ENCODE results near the gene SLIRP. TPM values are rescaled to one million over a fixed set of nuclear protein-coding genes. Genes with fewer than 3 reads are reported as not detected.
"Not testable (repeated sequence)": the region's sequence is repeated elsewhere in the genome, so short reads cannot be mapped to it uniquely, and the experiment has no call there.

Gene SLIRP
- 1,414 TPM for polyA plus RNA-seq (2013, experiment 1 of 2)
- polyA plus RNA-seq (2013, experiment 2 of 2), result 1,371 TPM

DNA sequence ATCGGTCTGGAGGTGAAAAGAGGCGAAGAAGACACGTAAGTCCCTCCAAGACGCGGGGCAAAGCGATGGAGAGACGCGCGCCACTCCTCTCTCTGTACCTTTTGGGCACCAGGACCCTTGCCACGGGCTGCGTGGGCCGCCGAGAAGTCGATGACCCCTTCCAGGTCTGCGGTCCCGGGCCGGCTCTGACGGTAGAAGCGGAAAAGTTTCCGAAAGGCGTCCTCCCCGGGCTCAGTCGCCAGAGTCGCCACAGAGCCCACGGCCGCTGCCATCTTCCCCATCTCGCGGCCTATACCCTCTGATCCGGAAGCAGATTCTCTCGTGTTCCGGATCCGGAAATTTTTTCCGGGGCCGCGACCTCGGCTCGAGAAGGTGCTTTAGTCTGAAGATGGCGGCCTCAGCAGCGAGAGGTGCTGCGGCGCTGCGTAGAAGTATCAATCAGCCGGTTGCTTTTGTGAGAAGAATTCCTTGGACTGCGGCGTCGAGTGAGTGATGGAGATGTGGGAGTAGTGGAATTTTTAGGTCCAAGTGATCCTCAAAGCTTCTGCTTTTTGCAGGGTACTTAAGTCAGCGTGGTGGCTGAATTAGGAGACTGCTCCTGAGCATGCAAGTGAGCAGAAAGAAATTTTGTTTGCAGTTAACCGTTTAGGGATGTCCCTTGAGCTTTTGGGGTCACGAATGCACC is at the start of gene SLIRP, which contains the start of gene ALKBH1:
TSS of gene SLIRP (plus strand) at position 380 of the 685 bp plus-strand sequence. CDS start at position 389, 9 bp downstream.
TSS of gene ALKBH1 (minus strand) at position 300 of the 685 bp plus-strand sequence. CDS start at position 281, 19 bp downstream.
- Histone ChIP-seq H2BK120ac (ENCODE audit: low read depth, low read length) (no peak within 1 kb of the TSS), H3K18ac (ENCODE audit: low read length) (peak within 1 kb of the TSS; percentile 69), H4K8ac (ENCODE audit: low read depth, low read length) (peak within 1 kb of the TSS; percentile 93), H3K4ac (ENCODE audit: low read depth, low read length) (peak within 1 kb of the TSS; percentile 58), H3K4me3 (ENCODE audit: low read length) (peak within 1 kb of the TSS; percentile 100), H3K9ac (ENCODE audit: low read length) (peak within 1 kb of the TSS; percentile 98), H4K5ac (ENCODE audit: low read length) (peak within 1 kb of the TSS; percentile 95), H3K79me2 (ENCODE audit: control insufficient read depth, insufficient read depth, low read length) (peaks cover 52% of the 10 kb centered on the region), H3K36me3 (ENCODE audit: control insufficient read depth, insufficient read depth, low read length) (peaks cover 2% of the 10 kb centered on the region), H2AK5ac (ENCODE audit: low read length) (peak within 1 kb of the TSS; percentile 100), H3K4me2 (ENCODE audit: low read length) (peak within 1 kb of the TSS; percentile 64), H3K27me3 (ENCODE audit: insufficient read depth, low read length, poor library complexity) (no peaks in the 10 kb centered on the region), H3K4me1 (ENCODE audit: control insufficient read depth, low read depth, low read length) (peaks cover 2% of the 10 kb centered on the region), H3K56ac (ENCODE audit: low read length) (peak within 1 kb of the TSS; percentile 98), H3K27ac (ENCODE audit: low read depth, low read length) (no peak within 1 kb of the TSS), H2BK5ac (ENCODE audit: low read length) (peak within 1 kb of the TSS; percentile 11), H3K23ac (ENCODE audit: low read length) (peak within 1 kb of the TSS; percentile 72), H2BK15ac (replicated peaks; ENCODE audit: low read depth) (no peak within 1 kb of the TSS), H3K79me1 (ENCODE audit: low read length) (peaks cover 11% of the 10 kb centered on the region)
- no CpG with 5 or more reads among the region's 49 CpGs for WGBS (ENCODE audit: extremely low coverage, insufficient coverage, low lambda C conversion rate)
- DNase-seq, result peak; percentile 92

DNA sequence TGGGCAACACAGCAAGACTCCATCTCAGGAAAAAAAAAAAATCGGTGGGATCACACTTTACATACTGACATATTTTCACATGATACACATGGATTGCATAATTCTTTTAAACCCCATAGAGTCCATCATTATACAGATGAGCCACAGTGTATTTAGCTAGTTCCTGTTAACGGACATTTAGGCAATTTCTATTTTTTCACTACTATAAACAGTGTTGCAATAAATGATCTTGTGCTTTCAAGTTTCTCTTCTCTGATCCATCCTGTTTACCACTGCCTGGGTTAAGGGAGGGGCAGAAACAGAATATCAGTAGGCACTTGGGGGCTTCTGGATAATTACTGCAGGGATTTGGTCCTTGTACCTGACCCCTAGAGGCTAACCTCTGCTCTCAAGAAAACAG is 48.1 kb upstream of the SLIRP start:
- H3K79me2 ChIP-seq (ENCODE audit: control insufficient read depth, insufficient read depth, low read length), result no peaks in the 10 kb centered on the region
- H3K23ac ChIP-seq (ENCODE audit: low read length), result no peak overlapping the region
- no peak overlapping the region for H4K5ac ChIP-seq (ENCODE audit: low read length)
- H4K8ac ChIP-seq (ENCODE audit: low read depth, low read length), result no peak overlapping the region
- no peak overlapping the region for H2BK15ac ChIP-seq (replicated peaks; ENCODE audit: low read depth)
- no peak overlapping the region for H3K4me2 ChIP-seq (ENCODE audit: low read length)
- H2BK5ac ChIP-seq (ENCODE audit: low read length), result no peak overlapping the region
- H3K27ac ChIP-seq (ENCODE audit: low read depth, low read length), result no peak overlapping the region
- no peak overlapping the region for H3K9ac ChIP-seq (ENCODE audit: low read length)
- no peak overlapping the region for H2AK5ac ChIP-seq (ENCODE audit: low read length)
- no peaks in the 10 kb centered on the region for H3K27me3 ChIP-seq (ENCODE audit: insufficient read depth, low read length, poor library complexity)
- no peaks in the 10 kb centered on the region for H3K4me1 ChIP-seq (ENCODE audit: control insufficient read depth, low read depth, low read length)
- DNase-seq, result no peak
- no peaks in the 10 kb centered on the region for H3K36me3 ChIP-seq (ENCODE audit: control insufficient read depth, insufficient read depth, low read length)
- H3K4me3 ChIP-seq (ENCODE audit: low read length), result no peak overlapping the region
- no CpG with 5 or more reads among the region's 2 CpGs for WGBS (ENCODE audit: extremely low coverage, insufficient coverage, low lambda C conversion rate)
- H3K4ac ChIP-seq (ENCODE audit: low read depth, low read length), result no peak overlapping the region
- H3K79me1 ChIP-seq (ENCODE audit: low read length), result no peaks in the 10 kb centered on the region
- no peak overlapping the region for H3K18ac ChIP-seq (ENCODE audit: low read length)
- no peak overlapping the region for H3K56ac ChIP-seq (ENCODE audit: low read length)
- H2BK120ac ChIP-seq (ENCODE audit: low read depth, low read length), result no peak overlapping the region

DNA sequence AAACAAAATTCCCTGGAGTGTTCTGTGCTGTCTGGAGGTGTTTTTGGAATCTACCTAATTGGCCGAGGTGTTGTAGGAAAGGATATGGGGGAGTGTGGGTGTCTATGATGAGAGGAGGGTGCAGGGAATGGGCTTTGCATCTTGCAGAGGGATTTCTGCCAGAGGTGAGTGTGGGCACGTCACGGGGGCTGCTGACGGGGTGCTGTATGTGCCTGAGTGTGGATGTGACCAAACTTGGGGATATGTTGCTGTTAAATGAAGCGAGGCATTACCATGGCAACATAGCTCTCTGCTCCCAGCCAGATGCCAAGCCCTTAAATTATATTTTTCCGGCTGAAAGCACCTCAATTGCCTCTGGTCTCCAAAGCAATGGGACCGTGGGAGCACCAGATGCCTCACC is 47.1 kb upstream of the SLIRP start:
- Histone ChIP-seq H3K56ac (ENCODE audit: low read length) (no peak overlapping the region), H3K18ac (ENCODE audit: low read length) (no peak overlapping the region), H2BK120ac (ENCODE audit: low read depth, low read length) (no peak overlapping the region), H3K79me2 (ENCODE audit: control insufficient read depth, insufficient read depth, low read length) (no peaks in the 10 kb centered on the region), H3K4me1 (ENCODE audit: control insufficient read depth, low read depth, low read length) (no peaks in the 10 kb centered on the region), H4K8ac (ENCODE audit: low read depth, low read length) (no peak overlapping the region), H4K5ac (ENCODE audit: low read length) (no peak overlapping the region), H2BK15ac (replicated peaks; ENCODE audit: low read depth) (no peak overlapping the region), H3K27me3 (ENCODE audit: insufficient read depth, low read length, poor library complexity) (no peaks in the 10 kb centered on the region), H3K4ac (ENCODE audit: low read depth, low read length) (no peak overlapping the region), H3K23ac (ENCODE audit: low read length) (no peak overlapping the region), H3K27ac (ENCODE audit: low read depth, low read length) (no peak overlapping the region), H2BK5ac (ENCODE audit: low read length) (no peak overlapping the region), H3K4me2 (ENCODE audit: low read length) (no peak overlapping the region), H2AK5ac (ENCODE audit: low read length) (no peak overlapping the region), H3K9ac (ENCODE audit: low read length) (no peak overlapping the region), H3K36me3 (ENCODE audit: control insufficient read depth, insufficient read depth, low read length) (no peaks in the 10 kb centered on the region), H3K79me1 (ENCODE audit: low read length) (no peaks in the 10 kb centered on the region), H3K4me3 (ENCODE audit: low read length) (no peak overlapping the region)
- DNase-seq, result no peak
- WGBS (ENCODE audit: extremely low coverage, insufficient coverage, low lambda C conversion rate), result no CpG with 5 or more reads among the region's 7 CpGs

DNA sequence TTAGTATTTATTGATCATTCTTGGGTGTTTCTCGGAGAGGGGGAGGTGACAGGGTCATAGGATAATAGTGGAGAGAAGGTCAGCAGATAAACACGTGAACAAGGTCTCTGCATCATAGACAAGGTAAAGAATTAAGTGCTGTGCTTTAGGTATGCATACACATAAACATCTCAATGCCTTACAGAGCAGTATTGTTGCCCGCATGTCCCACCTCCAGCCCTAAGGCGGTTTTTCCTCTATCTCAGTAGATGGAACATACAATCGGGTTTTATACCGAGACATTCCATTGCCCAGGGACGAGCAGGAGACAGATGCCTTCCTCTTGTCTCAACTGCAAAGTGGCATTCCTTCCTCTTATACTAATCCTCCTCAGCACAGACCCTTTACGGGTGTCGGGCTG is 46.3 kb upstream of the SLIRP start:
- not testable (repeated sequence) for H3K36me3 ChIP-seq (ENCODE audit: control insufficient read depth, insufficient read depth, low read length); H3K79me2 ChIP-seq (ENCODE audit: control insufficient read depth, insufficient read depth, low read length); H3K27me3 ChIP-seq (ENCODE audit: insufficient read depth, low read length, poor library complexity); H3K18ac ChIP-seq (ENCODE audit: low read length); H4K8ac ChIP-seq (ENCODE audit: low read depth, low read length); H2AK5ac ChIP-seq (ENCODE audit: low read length); H3K4me1 ChIP-seq (ENCODE audit: control insufficient read depth, low read depth, low read length); H3K79me1 ChIP-seq (ENCODE audit: low read length); H2BK15ac ChIP-seq (replicated peaks; ENCODE audit: low read depth); H3K9ac ChIP-seq (ENCODE audit: low read length); H4K5ac ChIP-seq (ENCODE audit: low read length); H3K56ac ChIP-seq (ENCODE audit: low read length); H3K23ac ChIP-seq (ENCODE audit: low read length); H3K27ac ChIP-seq (ENCODE audit: low read depth, low read length); H3K4me2 ChIP-seq (ENCODE audit: low read length); H3K4ac ChIP-seq (ENCODE audit: low read depth, low read length); H2BK5ac ChIP-seq (ENCODE audit: low read length); H2BK120ac ChIP-seq (ENCODE audit: low read depth, low read length); H3K4me3 ChIP-seq (ENCODE audit: low read length)
- no CpG with 5 or more reads among the region's 9 CpGs for WGBS (ENCODE audit: extremely low coverage, insufficient coverage, low lambda C conversion rate)
- peak; percentile 21 for DNase-seq

DNA sequence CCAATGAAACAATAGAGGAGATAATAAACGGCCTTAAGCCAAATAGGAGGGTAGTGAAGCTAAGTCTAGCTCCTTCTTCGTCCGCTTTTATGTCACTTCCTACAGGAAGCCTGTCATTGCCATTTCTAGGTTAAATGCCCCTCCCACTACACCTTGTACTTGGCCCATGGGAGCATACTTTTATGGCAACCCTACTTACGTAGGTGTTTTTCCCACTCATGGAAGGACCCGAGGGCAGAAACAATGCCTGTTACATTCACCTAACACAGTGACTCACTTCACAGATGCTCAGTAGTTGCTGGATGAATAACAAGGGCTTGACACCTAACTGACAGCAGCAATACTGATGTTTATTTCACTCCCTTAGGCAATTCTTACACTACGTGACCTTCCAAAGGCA is 44.6 kb upstream of the SLIRP start:
- H3K27ac ChIP-seq (ENCODE audit: low read depth, low read length), result no peak overlapping the region
- no peak overlapping the region for H2BK120ac ChIP-seq (ENCODE audit: low read depth, low read length)
- no peak overlapping the region for H3K18ac ChIP-seq (ENCODE audit: low read length)
- no peak overlapping the region for H3K4me2 ChIP-seq (ENCODE audit: low read length)
- H3K36me3 ChIP-seq (ENCODE audit: control insufficient read depth, insufficient read depth, low read length), result no peaks in the 10 kb centered on the region
- H3K4ac ChIP-seq (ENCODE audit: low read depth, low read length), result no peak overlapping the region
- DNase-seq, result peak; percentile 69
- whole genome bisulfite sequencing (ENCODE audit: extremely low coverage, insufficient coverage, low lambda C conversion rate), result no CpG with 5 or more reads among the region's 6 CpGs
- H3K9ac ChIP-seq (ENCODE audit: low read length), result no peak overlapping the region
- H2BK15ac ChIP-seq (replicated peaks; ENCODE audit: low read depth), result no peak overlapping the region
- H3K79me2 ChIP-seq (ENCODE audit: control insufficient read depth, insufficient read depth, low read length), result no peaks in the 10 kb centered on the region
- H3K4me1 ChIP-seq (ENCODE audit: control insufficient read depth, low read depth, low read length), result no peaks in the 10 kb centered on the region
- H3K23ac ChIP-seq (ENCODE audit: low read length), result no peak overlapping the region
- H3K56ac ChIP-seq (ENCODE audit: low read length), result no peak overlapping the region
- H3K4me3 ChIP-seq (ENCODE audit: low read length), result no peak overlapping the region
- no peaks in the 10 kb centered on the region for H3K27me3 ChIP-seq (ENCODE audit: insufficient read depth, low read length, poor library complexity)
- no peaks in the 10 kb centered on the region for H3K79me1 ChIP-seq (ENCODE audit: low read length)
- H4K5ac ChIP-seq (ENCODE audit: low read length), result no peak overlapping the region
- no peak overlapping the region for H4K8ac ChIP-seq (ENCODE audit: low read depth, low read length)
- no peak overlapping the region for H2BK5ac ChIP-seq (ENCODE audit: low read length)
- H2AK5ac ChIP-seq (ENCODE audit: low read length), result no peak overlapping the region

DNA sequence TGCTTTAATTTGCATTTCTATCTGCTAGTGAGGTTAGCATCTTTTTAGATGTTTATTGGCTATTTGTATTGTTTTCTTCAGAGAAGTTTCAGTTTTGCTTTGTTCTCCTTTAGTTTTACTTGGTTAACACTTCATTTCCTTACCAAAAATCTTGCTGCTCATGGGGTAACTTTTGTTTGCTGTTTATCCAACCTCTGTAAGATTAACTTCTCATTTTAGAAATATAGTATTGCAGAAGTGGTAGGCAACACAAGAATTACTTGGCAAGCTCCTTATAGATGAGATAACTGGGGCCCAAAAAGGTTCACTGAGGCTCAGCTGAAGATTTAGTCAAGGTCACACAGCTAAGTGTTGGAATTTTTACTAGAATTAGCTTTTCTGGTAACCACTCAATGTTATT is 40.6 kb upstream of the SLIRP start:
- no peaks in the 10 kb centered on the region for H3K79me2 ChIP-seq (ENCODE audit: control insufficient read depth, insufficient read depth, low read length)
- no peaks in the 10 kb centered on the region for H3K27me3 ChIP-seq (ENCODE audit: insufficient read depth, low read length, poor library complexity)
- no peaks in the 10 kb centered on the region for H3K4me1 ChIP-seq (ENCODE audit: control insufficient read depth, low read depth, low read length)
- no peak overlapping the region for H3K27ac ChIP-seq (ENCODE audit: low read depth, low read length)
- H3K36me3 ChIP-seq (ENCODE audit: control insufficient read depth, insufficient read depth, low read length), result no peaks in the 10 kb centered on the region
- no peak overlapping the region for H3K18ac ChIP-seq (ENCODE audit: low read length)
- no peak overlapping the region for H4K8ac ChIP-seq (ENCODE audit: low read depth, low read length)
- H3K4me3 ChIP-seq (ENCODE audit: low read length), result no peak overlapping the region
- no peak overlapping the region for H2BK15ac ChIP-seq (replicated peaks; ENCODE audit: low read depth)
- no peak overlapping the region for H2AK5ac ChIP-seq (ENCODE audit: low read length)
- H3K79me1 ChIP-seq (ENCODE audit: low read length), result no peaks in the 10 kb centered on the region
- H2BK5ac ChIP-seq (ENCODE audit: low read length), result no peak overlapping the region
- no peak overlapping the region for H3K4me2 ChIP-seq (ENCODE audit: low read length)
- no peak overlapping the region for H4K5ac ChIP-seq (ENCODE audit: low read length)
- H3K9ac ChIP-seq (ENCODE audit: low read length), result no peak overlapping the region
- H2BK120ac ChIP-seq (ENCODE audit: low read depth, low read length), result no peak overlapping the region
- H3K56ac ChIP-seq (ENCODE audit: low read length), result no peak overlapping the region
- H3K4ac ChIP-seq (ENCODE audit: low read depth, low read length), result no peak overlapping the region
- no peak for DNase-seq
- H3K23ac ChIP-seq (ENCODE audit: low read length), result no peak overlapping the region

Measured in mesendoderm (in vitro differentiated cells).